Measurements from ENCODE around the gene STOML1.

Gene STOML1

DNA sequence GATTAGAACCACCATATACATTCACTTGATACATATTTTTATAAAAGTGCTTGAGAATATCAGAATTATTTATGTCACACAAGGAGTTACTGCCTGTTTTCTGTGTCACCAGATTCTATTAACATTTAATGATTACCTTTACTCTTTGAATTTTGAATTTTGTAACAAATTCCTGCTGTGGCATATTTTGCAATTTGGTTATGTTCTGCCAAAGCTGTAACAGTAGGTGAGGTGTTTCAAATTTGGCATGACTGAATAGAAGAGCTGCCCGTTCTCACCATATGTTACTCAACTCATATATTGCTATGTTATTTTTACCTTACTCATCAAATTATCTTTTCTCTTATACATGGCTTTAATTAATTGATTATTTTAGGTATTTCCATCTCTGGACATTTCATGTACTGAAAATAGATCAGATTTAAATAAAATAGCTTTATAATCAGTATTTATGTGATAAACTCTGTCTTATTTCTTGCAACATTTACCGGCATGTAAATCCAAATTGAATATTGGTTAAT, 21.3 kb upstream of the STOML1 start:
- DNase-seq: no peak

DNA sequence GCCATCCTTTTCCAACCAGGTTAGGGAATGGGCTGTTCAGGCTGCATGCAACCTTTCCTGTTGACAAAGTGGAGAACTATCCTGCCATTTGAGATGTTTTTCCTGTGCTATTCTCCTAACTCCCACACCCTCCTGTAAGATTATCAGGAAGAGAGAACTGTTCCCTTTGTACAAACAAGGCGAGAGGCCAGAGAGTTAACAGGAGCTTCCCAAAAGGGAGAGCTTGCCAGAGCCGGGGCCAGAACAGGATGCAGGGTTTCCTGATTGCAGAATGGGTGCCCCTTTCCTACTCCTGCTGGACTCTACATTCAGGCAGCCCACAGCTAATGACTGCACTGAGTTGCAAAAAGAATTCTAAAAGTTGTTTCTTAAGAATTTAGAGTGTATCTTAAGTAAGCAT, 19.5 kb upstream of the STOML1 start:
- DNase-seq: no peak

DNA sequence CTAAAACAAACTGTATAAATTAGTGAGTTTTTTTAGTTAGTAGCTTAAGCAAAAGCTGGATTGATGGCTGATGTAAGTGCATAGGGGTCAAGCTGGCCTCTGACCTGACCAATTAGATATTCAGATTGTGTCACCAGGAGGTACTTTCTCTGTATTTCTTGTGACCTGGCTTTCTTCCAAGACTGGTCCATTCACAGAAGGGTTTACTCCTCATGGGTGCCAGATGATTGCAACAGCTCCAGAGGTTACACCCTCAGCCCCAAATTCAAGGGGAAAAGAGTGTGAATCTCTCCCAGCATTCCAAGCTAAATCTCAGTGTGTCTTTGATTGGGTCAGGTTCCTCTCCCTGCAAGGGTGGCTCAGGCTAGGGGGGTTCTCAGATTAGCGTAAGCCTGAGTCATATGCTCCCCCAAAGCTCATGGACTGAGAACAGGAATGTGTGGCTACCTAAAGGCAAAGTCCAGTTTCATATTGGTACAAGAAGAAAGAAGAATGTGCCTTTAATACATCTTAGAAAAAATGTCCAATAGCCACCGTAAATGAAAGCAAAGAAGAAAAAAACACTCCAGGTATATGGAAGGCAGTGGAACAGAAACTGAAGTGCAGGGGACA, 18.9 kb upstream of the STOML1 start:
- DNase-seq: peak; percentile 4 to 16

DNA sequence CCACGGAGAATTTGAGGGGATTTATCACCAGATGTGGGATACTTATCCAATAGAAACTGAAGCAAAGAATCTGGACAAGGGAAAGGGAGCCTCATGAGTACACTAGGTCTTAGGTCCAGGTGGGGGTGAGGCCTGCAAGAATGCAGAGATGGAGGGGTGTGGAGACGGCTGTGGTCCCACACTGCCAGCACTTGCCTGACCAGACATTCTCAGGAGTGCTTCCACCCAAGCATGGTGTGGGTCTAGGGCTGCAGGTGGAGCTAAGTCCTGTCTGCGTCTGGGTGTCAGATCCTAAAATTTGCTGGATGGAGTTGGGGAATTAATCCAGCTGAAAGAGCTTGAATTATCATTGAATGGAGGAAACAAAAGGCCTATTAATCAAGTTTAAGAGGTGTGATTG, 16.8 kb upstream of the STOML1 start:
- DNase-seq: no peak

DNA sequence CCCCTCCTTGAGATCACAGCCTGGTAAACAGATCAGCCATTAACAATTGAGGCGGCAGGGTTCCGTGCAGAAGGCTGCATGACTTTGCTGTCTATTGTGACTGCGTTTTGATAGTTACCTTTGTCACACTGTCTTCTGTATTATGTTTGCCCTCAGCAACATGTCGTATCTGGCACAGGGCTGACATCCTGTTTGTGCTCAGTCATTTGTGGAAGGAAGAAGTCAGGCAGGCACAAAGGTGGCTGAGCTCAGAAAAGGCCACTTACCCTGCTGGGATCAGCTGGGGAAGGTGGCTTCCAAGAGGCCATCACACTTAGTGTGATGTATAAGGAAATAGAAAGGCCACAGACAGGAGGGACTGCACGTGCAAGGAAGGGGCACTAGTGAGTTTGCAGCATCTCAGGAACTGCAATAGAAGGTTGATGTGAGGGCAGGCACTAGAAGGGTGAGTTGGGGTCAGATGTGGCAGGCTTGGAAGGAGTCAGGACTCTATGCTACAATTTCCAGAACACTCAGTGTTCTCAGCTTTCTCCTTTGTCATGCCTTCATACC, 15.8 kb upstream of the STOML1 start:
- DNase-seq: no peak

DNA sequence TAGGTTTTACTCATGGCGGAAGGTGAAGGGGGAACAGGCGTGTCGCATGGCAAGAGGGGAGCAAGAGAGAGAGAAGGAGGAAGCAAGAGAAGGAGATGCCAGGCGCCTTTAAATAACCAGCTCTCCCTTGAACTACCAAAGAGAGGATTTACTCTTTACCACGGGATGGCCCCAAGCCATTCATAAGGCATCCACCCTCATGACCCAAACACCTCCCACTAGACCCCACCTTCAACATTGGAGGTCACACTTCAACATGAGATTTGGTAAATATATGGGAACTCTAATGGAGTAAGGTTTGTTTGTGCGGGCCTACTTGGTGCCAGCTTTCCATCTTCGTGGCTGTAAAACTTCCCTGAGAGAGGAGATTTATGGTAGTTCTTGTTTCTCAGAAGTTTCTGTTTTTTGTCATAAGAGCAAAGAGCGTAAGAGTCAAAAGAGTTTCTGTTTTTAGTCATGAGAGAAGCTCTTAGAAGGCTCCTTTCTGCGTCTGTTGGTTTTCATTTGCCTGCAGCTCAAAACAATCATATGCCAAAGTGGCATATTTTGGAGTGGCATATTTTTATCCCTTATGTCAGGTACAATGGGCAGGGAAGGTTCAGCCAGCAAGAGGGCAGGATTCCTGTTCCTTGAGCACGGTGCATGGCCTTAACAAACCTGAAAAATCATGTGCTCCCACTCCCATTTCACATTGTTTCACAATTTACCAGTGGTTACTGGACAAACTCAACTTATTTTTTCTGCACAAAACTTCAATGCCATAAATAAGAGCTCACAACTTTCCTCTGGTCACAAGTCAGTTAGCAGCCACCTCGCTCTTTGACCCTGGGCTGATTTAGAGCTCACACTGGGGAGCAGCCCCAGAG, 14.9 kb upstream of the STOML1 start:
- DNase-seq: no peak

DNA sequence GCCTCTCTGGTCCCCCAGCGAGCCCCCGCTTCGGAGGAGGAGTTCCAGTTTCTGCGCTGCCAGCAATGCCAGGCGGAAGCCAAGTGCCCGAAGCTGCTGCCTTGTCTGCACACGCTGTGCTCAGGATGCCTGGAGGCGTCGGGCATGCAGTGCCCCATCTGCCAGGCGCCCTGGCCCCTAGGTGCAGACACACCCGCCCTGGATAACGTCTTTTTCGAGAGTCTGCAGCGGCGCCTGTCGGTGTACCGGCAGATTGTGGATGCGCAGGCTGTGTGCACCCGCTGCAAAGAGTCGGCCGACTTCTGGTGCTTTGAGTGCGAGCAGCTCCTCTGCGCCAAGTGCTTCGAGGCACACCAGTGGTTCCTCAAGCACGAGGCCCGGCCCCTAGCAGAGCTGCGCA, 5.9 kb upstream of the STOML1 start:
- DNase-seq: no peak

DNA sequence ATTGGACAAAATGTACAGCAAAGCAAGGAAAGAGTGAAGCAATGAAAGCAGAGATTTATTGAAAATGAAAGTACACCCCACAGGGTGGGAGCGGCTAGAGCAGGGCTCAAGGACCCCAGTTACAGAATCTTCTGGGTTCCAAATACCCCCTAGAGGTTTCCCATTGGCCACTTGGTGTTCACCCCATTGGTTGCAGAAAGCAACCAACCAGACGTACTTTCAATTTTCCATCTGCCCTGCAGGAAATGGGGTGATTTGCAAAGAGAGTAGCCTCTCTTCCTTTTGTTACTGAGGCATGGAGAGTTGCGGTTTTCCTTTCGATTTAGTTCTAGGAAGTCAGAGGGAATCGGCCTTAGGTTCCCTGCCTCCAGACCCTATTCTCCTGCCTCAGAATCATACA, 4.8 kb upstream of the STOML1 start:
- peak; percentile 79 to 80 for DNase-seq

DNA sequence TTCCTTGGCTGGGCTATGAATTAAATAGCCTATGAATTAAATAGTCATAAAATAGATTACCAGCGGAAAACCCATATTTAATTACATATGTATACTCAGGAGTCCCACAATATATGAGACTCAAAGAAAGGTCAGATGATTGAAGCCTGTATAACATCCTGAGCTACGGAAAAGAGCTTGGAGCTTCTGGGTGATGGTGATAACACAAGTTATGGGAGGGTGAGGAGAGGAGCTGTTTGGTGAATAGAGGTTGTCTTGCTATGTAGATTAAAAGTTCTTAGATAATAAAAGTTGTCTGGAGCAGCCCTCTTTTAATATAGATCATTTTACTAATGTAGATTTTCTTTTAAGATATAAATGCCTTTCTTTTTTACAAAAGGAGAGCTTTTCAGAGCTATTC, 4.2 kb upstream of the STOML1 start:
- DNase-seq: no peak

DNA sequence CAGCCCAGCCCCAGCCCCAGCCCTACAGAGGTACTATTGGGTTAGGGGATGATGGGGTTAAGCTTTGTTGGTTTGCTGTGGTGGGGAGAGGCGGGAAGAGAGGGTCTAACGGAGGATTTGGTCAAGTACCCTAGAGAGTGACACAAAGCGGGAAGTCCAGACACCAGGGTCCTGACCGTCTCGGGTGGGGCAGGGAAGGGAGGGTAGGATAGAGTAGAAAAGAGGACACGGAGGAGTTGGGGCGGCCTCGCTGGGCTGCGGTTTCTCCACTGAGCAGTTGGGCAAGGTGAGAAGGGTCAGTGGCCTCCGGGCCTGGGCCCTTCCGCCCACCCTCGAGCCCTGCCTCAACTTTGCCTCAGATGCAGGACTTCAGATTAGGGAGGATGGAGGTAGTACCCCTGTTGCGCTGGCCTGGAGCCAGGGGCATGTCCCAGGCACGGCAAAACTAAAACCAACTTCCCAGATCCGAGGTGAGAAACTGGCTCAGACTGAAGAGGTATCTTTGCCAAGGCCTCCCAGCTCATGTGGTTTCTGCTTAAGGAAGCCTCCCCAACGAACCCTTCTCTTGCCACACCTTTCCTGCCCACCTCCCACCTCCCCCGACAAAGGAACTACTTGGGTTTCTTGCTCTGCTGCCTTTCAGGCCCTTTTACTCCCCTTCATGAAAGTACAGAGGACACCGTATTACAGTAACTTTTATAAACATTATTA, 3.0 kb upstream of the STOML1 start:
- peak; percentile 37 to 41 for DNase-seq

DNA sequence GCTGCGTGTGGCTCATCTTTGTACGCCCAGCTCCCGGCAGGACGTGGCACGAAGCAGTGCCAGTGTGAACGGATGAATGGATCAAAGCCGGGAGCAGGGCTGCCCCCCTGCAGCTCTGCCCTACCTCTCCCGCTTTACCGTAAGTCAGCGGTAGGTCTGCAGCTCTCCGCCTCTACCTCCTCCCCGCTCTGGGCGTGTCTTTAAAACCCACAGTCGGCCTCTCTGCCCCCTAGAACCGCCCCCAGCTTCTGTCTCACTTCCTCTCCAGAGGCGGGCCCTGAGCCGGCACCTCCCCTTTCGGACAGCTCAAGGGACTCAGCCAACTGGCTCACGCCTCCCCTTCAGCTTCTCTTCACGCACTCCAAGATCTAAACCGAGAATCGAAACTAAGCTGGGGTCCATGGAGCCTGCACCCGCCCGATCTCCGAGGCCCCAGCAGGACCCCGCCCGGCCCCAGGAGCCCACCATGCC, 2.4 kb upstream of the STOML1 start, which contains the start of gene PML:
Gene PML, plus strand, starts transcription at position 304 of the 471 bp plus-strand sequence. Its CDS starts 97 bp downstream, at position 401.
- peak; percentile 92 to 95 for DNase-seq

DNA sequence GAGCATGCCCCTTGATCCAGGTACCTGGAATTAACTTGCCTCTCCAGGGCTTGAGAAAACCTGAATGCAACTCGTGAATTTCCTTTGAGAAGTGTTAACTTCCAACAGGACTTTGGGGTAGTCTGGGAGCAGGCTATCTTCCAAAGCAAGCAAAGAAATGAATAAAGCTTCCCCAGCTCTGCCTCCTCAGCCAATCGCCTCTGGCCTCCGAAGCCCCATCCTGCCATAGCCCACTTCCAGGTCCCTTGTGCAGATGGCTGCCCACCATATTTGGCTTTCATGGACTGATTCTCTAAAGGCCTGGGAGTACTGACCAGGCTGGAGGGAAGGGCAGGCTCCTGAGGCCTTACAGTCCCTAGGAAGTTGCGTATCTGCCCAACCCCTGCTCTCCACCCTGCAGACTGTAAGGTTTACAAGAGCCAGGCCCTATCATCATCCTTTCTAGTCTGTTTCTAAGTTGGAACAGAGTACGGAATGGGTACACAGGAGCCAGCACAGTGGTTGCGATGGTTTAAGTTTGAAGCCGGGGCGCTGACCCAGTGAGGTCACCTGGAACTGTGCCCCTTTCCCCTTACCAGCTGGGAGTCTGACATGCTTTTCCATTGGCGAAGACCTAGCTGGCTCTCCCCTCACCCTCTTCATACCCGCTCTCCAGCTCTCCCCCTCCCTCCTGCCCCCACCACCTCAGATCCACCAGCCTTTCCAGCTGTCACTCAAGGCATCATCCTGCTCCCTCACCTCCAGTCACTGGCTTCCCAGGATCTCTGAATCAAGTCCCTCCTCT, 1.3 kb upstream of the STOML1 start:
- no peak for DNase-seq

DNA sequence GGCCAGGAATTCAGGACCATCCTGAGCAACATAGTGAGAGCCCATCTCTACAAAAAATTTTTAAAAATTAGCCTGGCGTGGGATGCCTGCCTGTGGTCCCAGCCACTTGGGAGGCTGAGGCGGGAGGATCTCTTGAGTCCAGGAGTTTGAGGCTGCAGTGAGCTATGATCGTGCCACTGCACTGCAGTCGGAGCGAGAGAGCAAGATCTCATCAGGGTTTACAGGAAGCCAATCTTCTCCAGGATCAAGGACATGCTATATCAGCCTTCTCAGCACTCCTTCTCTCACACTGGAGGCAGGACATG, 451 bp upstream of the STOML1 start:
- DNase-seq: no peak

DNA sequence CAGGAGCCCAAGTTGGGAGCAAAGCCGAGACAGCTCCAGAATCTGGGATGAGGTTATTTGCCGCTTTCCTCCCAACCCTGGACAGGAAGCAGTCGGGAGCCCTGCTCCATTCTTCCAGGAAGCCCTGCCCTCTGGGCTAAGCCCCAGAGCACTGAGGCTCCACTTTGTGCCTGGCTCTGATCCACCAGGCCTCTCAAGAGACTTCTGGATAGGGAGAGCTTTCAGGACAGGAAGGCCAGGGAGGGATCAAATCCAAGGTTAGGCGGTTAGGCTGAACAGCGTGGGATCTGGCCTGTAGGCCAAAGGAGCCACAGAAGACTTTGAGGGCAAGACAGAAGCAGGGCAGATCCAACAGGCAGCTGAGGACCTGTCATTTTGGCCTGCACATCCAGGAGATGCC, 835 bp downstream of the STOML1 start:
- no peak for DNase-seq

DNA sequence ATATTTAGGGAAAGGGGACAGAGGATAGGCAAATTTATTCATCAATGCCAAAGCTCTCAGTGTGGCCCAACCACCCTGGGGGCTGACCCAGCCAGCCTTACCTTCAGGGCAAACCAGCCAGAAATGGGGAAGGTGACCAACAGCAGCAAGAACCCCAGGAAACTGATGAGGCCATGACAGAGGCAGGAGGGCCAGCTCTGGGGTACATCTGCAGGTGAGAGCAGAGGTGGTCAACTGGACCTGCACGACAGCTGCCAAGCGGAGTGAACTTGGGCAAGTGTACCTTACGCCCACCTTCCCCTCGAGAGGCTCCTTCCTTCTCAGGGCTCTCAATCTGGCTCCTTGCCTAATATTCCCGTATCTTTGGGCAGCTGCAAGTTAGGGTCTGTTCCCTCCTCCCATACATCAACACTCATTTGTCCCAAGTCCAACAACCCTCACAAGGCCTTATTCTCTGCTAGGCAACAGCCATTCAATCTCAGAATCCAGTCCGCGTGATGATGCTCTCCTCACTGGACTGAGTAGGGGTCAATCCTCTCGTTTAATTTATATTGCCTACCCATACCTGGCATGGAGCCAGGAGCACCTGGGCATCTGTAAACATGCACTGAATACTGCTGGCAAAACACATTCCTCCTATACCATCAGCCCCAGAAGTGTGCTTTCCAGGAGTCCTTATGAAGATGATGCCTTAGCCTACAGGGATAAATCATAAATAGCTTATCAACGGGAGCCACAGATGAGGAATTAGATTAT, 1.7 kb downstream of the STOML1 start:
- DNase-seq: no peak

DNA sequence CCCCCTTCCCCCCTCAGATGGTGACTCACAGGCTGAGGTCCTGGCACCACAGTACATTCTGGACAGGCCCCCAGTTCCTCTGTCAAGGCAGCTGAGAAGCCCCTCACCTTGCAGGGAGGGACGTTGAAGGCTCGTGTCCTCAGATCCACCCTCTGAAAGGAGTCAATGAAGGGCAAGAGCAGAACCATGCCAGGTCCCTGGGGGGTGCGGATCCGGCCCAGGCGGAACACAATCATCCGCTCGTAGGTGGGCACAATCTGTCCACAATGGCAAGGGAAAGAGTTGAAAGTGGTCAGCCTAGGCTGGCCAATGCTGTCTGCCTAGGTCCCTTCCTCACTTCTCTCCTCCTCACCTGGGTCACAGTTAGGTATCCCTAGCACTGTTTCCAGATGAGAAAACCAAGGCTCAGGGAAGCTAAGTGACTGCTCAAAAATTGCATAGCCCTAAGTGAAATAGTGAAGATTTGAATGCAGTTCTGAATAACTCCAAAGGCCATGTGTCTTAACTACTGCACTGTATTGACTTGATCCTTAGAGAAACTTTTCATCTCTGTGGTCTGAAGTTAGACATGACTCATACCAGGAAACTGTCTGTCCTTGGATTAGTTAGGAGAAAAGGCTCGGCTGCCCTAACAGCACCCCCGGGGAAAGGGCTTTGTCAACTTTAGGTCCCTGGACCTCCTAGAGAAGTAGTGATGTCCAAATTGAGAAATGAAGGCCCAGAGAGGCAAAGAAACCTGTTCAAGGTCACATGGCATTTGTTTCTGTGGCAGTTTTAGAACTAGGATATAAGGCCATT, 2.9 kb downstream of the STOML1 start:
- DNase-seq: no peak

DNA sequence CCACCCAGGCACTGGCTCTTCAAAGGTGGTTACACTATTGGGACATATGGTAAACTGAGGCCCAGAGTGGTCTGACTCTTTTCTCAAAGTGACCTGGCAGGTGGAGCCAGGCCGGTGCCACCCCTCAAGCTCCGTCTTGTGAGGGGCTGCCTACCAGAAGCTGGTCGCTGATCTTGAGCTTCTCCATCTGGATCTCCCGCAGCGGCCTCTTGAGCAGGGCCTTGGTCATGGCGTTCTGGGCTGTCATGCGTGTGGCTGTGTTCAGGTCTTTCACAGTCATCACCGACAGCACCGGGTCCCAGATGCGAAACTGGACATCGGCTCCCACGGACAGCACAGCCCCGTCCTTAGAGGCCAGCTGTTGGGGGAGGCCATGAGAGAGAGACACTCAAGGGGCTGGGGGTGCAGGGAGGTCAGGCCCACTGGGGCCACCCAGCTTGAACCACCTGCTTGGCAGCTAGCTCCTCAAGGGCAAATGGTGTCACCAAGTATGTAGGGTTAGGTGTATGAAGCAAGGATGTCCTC, 3.6 kb downstream of the STOML1 start:
- no peak for DNase-seq

DNA sequence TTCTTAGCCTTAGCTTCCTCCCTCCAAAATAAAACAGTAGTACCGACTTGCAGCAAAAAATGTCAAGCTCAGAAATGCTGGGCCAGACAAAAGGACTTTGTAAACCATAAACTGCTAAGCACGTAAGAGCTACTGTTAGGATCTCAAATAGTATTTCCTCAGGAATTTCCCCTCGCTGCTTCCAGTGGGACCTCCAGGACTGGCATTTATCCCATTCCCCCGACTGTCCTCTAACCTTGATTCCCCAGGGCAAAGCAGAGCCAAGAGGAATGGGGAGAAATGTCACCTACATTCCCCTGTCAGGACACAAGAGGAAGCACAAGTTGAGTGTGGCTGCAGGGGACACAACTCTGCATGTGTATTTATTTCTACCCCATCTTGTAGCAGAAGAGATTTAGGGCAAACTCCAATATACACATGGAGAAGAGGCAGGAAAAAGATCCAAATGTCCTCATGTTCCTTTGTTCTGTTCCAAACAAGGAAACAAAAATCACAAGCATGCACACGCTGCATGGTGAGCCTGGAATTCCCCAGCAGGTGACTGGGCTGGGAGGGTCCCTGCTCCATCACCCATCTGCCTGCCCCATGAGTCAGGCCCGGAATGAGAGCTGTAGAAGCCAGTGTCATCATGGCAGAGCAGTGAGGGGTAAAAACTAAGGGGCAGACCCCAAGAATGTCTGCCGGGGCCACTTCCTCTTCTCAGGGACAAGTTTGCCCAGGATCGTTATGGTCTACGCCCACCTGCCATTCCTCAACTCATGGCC, 4.2 kb downstream of the STOML1 start:
- DNase-seq: no peak

DNA sequence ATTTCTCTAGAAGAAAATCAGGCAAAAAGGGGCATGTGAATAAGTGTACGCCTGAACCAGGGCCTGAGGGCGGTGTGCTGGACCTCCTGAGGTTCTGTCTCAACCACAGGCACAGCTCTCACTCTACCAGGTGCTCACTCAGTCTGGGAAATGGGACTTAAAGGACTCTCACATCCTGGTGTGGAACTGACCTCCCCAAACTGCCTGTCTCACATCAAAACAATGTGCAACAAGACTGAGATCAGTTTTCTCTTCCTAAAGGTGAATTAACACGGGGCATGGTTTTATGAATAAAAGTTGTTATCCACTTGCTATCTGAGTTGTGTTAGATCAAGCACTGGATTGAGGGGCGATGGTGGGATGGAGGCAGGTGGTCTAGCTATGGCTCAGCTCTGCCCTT, 4.8 kb downstream of the STOML1 start:
- no peak for DNase-seq

DNA sequence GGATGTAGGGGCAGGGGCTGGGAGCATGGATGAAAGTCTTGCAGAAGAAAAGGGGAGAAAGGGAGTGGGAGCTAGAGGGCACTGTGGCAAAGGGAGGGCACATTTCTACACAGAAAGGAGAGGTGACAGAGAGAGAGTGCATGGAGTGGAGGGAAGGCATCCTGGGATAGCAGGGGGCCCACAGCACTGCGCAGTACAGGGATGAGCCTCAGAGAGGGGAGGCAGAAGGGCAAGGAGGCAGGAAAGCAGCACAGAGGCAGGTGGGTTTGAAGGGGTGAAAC, 5.4 kb downstream of the STOML1 start:
- no peak for DNase-seq

All from AML-193 (cell line).